ENCODE data around the gene SEL1L3.

The SEL1L3 gene

DNA sequence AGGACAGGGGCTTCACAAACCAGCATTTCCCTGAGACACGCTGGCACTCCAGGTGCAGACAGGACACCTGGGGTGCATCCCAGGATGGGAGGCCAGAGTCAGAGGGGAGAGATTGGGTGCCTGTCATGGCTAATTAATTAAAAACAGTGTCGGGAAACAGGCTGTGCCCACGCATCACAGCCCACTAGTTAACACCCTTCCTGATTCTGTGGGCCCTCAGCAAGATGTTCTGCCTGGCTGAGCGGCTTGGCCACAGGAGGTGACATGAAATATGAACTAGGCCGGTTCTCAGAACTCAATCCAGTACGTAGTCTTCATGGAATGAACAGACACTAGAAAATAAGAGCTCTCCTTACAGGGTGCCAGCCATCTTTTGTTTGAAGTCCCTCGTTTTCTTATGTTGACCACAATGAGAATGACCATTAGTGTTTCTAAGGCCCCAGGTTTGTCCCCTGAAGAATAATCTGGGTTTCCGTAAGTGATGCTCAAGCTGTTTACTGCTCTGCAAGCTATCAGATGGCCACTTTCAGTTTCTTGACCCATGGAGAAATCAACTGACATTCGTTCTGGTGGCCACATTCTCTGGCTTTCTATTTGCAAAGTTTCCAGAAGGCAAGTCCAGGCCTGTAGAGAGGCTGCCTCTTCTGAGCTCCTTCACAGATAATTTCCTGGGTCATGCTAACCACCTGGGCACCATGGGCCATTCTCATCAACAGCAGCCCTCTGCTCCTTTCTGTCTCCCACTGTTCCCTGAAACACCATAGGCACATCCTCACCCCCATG is 134.9 kb downstream of the SEL1L3 start:
- no peak for DNase-seq
- in situ Hi-C loops (cut with HindIII; ENCODE audit: low pct_ligation_motif_present, low pct_unique_long_range_greater_than_20kb, low sequenced_read_pairs), result no loop called here

DNA sequence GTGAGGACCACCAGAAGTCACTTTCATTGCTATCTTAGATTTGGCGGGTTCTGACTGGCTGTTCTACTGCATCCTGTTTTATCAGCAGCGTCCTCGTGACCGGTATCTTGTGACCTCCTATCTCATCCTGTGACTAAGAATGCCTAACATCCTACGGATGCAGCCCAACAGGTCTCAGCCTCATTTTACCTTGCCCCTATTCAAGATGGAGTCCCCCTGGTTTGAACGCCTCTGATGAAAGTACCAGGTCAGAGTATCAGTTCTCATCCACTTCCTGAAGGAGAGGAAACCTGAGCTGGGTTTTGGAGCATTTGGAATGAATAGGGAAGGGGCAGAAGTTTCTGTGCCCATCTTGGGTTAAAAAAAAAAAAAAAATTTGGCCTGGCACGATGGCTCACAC is 136.9 kb downstream of the SEL1L3 start:
- no peak for DNase-seq
- in situ Hi-C loops (cut with HindIII; ENCODE audit: low pct_ligation_motif_present, low pct_unique_long_range_greater_than_20kb, low sequenced_read_pairs), result no loop called here

DNA sequence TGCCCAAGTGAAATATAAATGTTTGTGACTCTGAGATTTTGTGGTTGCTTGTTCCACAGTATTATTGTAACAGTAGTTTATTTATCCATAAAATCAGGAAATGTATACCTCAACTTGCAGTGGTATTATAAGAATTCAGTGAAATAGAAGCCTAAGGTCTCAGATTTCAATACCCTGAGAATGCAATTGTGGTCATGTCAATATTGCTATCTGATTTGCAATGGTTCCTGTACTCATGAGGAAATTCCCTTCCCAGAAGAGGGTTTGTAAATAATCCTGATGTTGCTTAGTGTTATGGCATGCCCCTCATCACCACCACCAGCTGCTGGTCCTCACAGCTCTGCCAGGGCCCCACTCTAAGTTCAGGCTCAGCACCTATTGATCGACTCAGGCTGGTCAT is 139.4 kb downstream of the SEL1L3 start:
- in situ Hi-C loops (cut with HindIII; ENCODE audit: low pct_ligation_motif_present, low pct_unique_long_range_greater_than_20kb, low sequenced_read_pairs), result no loop called here
- no peak for DNase-seq

DNA sequence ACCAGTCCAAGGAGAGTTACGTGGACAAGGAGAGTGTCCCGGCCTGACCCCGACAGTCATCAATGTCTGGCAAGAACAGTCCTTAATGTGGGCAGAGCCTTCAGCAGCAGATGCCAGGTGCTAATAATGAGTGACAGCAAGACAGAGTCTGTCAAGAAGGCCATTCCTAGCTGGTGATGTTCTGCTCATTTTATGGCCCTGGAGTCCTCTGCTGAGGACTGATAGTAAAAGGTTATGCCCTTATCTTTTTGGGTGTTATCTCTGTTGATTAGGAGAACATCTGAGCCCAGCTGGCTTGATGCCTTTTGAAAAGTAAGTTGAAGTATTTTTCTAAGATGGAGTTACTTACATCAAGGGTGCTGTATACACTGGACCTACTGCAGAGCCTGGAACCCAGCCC is 139.8 kb downstream of the SEL1L3 start:
- in situ Hi-C loops (cut with HindIII; ENCODE audit: low pct_ligation_motif_present, low pct_unique_long_range_greater_than_20kb, low sequenced_read_pairs), result no loop called here
- DNase-seq, result no peak

DNA sequence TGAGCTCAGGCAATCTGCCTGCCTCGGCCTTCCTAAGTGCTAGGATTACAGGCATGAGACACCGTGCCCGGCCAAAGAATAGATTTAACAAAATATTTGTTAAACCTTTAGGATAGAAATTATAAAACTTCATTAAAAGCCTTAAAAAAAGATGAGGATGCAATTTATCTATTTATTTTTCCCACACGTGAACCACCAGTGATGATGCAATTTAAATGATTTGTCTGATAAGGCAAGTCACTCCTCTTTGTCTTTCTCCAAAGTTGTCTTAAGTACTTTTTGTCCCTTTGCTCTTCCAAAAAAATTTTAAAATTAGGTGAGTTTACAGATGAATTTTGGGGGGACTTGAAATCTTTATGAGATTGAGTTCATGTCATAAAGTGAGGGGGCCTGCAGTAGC is 149.0 kb downstream of the SEL1L3 start:
- in situ Hi-C loops (cut with HindIII; ENCODE audit: low pct_ligation_motif_present, low pct_unique_long_range_greater_than_20kb, low sequenced_read_pairs), result no loop called here
- no peak for DNase-seq

DNA sequence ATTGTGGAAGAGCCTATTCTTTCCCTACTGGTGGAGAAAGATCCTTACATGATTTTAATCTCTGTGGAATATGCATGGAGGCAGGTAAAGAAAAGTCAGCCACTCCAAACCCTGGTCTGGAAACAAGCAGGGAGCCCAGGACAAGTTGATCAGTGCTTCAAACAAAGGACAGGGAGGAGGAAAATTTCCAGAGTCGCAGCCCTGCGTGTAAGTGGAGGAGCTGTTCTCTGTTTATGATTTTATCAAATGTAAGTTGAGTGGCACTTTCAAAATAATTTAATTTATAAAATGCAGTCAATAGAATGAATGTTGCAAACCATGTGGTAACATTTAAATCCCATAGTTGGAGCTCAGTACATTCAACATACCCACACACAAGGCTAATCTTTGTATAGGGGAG is 150.2 kb downstream of the SEL1L3 start:
- in situ Hi-C loops (cut with HindIII; ENCODE audit: low pct_ligation_motif_present, low pct_unique_long_range_greater_than_20kb, low sequenced_read_pairs), result no loop called here
- DNase-seq, result no peak

DNA sequence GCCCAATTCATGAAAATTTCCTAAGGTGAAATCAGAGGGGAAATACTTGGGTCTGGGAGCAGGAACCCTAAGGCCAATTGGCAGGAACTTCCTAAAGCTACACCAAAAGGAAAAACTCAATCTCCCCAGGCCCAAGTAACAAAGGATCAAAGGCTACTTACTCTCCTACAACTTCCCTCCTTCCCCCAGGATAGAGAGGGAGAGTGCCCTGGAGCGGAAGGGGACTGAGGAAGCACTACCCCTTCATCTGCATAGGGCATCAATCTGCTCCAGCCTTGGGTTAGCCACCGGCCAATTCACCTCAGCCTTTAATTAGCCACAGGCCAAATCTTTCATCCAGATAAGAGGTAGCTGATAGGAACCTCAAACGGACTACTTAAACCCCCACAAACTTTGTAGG is 152.2 kb downstream of the SEL1L3 start:
- DNase-seq, result no peak
- in situ Hi-C loops (cut with HindIII; ENCODE audit: low pct_ligation_motif_present, low pct_unique_long_range_greater_than_20kb, low sequenced_read_pairs), result no loop called here

DNA sequence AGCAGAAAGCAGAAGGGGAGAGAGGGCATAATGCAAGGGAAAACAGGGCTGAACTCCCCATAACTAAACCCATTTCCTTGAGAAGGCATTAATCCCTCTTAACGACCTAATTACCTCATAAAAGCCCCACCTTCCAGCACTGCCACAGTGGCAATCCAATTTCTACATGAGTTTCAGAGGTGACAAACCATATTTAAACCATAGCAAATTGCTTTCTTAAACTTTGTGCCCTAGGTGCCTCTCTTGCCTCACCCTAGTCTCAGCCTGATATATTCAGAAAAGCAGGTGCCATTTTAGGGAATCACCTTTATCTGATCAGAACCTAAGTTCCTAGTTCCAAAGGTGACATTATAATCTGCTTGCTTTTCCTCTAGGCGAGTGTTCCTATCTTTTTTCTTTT is 158.3 kb downstream of the SEL1L3 start:
- DNase-seq, result no peak
- in situ Hi-C loops (cut with HindIII; ENCODE audit: low pct_ligation_motif_present, low pct_unique_long_range_greater_than_20kb, low sequenced_read_pairs), result no loop called here

DNA sequence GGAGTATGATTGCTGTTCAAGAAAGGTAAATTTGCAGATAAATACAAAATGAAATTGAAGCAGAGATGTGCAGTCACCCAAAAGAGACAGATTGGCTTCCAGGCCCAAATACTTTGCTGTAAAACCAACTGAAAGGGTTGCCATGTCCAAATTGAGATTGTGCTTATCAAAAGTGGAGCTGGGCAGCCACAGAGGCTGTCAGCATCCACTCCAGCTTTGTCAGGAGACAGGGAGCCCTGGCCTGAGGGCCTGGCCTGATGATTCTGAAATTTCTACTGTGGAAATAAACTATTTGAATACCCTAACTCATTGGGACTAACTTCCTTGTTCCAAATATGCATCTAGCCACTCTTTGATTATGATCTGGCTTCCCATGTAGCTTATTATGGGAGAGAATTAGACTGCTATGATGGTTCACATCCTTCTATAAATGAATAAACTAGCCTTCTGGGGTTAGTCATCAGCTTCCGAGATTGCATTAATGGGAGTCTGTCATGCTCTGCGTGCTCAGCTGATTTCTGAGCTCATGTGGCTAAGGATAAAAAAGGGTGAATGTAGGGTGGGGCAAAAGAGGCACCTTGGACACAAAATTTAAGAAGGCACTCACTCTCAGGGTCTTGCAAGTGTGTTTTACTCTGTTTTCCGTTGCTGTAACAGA is 158.9 kb downstream of the SEL1L3 start:
- peak; percentile 68 for DNase-seq
- in situ Hi-C loops (cut with HindIII; ENCODE audit: low pct_ligation_motif_present, low pct_unique_long_range_greater_than_20kb, low sequenced_read_pairs), result no loop called here

DNA sequence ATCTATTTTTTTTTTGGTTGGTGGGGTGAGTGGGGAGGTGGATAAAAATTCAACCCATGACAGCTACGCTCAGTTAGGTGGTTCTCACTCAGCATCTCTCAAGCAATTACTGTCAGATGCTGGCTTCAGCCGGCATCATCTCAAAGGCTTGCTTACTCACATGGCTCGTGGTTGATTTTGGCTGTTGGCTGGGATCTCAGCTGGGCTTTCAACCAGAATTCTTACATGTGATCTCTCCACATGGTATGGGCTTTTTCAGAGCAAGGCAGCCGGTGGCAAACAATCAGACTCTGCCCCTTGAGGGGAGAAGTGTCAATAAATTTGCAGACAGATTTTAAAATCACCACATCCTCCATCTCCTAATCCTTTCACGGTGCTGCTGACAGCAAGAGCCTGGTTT is 159.9 kb downstream of the SEL1L3 start:
- peak; percentile 78 for DNase-seq
- in situ Hi-C loops (cut with HindIII; ENCODE audit: low pct_ligation_motif_present, low pct_unique_long_range_greater_than_20kb, low sequenced_read_pairs), result no loop called here

DNA sequence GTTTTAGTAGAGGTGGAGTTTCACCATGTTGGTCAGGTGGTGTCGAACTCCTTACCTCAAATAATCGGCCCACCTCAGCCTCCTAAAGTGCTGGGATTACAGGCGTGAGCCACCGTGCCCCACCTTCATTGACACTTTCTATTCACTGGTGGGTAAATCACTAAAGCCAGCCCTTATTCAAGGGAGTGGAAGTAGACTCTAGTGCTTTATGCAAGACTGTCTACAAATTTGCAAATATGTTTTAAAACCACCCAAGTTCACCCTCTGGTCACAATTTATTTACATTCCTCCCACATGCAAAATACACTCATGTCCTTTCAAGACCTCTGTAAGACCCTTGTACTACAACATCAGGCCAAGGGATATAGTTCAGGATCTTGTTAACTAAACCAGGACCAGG is 162.1 kb downstream of the SEL1L3 start:
- in situ Hi-C loops (cut with HindIII; ENCODE audit: low pct_ligation_motif_present, low pct_unique_long_range_greater_than_20kb, low sequenced_read_pairs), result no loop called here
- no peak for DNase-seq

DNA sequence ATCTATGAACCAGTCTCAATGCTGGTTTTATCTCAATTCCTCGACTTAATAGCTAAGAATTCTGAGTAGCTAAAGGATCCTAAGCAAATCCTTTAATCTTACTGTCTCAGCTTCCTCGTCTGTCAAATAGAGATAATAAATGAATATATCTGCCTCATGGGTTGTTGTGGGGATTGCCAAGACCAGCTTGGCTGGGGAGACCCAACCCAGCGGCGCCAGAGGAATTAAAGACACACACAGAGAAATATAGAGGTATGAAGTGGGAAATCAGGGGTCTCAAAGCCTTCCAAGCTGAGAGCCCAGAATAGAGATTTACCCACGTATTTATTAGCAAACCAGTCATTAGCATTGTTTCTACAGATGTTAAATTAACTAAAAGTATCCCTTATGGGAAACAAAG is 165.3 kb downstream of the SEL1L3 start:
- in situ Hi-C loops (cut with HindIII; ENCODE audit: low pct_ligation_motif_present, low pct_unique_long_range_greater_than_20kb, low sequenced_read_pairs), result no loop called here
- DNase-seq, result no peak

Measured in ACHN (cell line).